Left hindlimb (tissue), 1 donor: ENCODE measurements around the gene GXYLT2.

Experiments used
- DNase-seq: peaks from one replicate; pipeline ENCODE4 v3.0.0-alpha.2; 2018

GXYLT2 gene

DNA sequence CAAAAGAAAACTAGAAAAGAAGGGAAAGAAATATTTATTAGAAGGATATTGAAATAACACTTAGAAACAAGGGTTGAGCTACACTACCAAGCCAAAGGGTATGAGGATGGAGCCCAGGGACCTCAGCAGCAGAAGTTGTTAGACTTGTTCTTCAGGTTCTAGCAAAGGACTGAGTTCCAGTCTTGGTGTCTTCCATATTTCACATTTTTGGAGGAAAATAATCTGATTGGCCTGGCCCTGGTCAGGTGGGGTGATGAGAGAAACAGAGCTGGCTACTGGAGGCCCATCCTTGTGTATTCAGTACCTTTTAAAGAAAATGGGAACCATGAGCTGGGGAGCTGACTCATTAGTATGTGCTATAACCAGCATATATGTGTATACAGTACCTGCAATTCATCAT lies 137.0 kb downstream of the GXYLT2 start:
- no peak for DNase-seq

DNA sequence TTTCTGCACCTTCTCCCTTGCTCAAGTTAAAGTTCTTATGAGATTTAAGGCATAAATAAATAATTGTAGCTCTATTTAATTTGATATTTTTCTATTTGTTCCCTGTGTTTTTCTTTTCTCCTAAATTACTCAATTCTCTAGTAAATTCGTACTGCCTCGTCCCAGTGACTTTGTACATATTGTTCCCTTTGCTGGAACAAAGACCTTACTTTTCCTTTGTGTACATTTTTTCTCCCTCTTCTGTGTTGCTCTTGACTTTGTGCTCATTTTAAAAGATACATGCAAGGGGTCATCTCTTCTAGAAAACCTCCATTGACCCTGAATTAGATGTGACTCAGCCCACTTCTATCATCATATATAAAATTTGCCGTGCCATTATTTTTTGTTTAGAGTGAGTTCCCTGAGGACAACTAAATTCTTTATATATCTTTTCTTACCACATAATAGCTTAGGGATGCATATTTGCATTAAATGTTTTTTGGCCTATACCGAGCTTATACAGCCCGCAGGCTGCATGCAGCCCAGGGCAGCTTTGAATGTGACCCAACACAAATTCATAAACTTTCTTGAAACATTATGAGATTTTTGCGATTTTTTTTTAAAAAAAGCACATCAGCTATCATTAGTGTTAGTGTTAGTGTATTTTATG lies 138.4 kb downstream of the GXYLT2 start:
- no peak for DNase-seq
